GM12873 (cell line): ENCODE results near the gene AFG3L2.

Source experiments
- CTCF ChIP-seq: IDR thresholded peaks from 2 replicates; pipeline ENCODE4 v1.5.1; 2012; ENCODE audit warnings: low read depth, mild to moderate bottlenecking, moderate library complexity, low read length, control low read depth; ENCODE audit not compliant: insufficient read depth; ENCODE audit errors: missing control alignments

The AFG3L2 gene

DNA sequence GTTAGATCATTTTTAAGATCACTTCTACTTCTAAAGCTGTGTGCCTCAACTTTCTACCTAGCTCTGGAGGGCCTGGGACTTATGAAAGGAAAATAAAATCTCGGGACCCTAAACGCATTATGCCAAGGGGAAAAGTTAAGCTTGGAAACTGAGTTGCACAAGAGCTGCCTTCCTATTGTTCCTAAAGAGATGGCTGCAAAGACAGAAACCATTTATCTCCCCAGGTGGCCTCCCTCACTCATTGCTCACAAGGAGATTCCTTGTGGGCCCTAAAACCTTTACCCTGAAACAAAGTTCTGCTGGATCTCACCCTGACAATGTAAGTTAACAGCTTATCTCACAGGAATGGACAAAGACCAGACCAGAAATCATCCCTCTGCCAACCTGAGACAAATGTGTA lies 42.2 kb downstream of the AFG3L2 start:
- no peak for TF ChIP-seq CTCF

DNA sequence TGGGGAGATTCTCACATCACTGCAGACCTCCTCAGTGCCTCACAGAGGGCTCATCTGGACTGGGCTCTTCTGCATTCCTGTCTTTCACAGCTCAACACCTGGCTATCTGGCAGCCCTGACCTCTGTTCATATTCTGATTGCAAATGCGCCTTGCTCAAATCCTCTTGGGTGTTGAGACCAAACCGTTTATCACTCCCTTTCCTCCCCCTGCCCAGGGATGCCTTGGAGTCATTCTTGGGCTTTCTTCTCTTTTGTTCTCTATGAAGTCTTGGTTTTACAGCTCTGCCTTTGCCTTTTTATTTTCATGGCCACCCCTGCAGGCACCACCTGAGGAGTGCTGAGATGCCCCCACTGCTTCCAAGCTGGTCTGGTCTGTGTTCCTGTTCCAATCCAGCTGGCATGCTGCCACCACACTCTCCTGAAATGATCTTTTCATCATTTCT lies 42.6 kb downstream of the AFG3L2 start:
- TF ChIP-seq CTCF, result no peak

DNA sequence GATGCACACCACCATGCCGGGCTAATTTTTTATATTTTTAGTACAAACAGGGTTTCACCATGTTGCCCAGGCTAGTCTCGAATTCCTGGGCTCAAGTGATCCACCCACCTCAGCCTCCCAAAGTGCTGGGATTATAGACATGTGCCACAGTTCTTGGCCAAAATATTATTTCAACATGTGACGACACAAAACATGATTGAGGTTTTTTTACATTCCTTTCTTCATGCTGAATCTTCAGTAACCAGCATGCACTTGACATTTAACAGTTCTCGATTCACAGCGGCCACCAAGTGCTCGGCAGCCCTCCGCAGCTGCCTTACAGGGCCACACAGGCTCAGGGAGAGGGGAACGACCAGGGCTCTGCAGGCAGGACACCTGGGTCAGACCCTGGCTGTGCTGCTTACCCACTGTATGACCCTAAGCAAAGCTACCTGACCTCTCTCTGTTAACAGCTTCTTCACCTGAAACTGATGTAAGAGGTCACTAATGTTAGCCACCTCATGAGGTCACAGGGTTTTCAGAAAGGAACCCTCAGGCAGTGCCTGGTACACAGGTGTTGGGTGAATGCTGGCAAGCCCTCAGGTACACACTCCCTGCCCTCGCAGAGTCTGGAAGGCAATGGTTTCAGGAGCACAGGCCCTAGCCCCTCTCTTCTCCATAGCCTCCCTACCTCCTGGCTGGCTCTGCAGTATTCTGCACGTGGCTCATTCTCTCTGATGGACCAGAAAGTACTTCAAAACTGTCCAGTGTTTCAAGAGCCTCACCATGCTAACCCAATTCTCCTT lies 43.3 kb downstream of the AFG3L2 start:
- no peak for TF ChIP-seq CTCF

- no peak for TF ChIP-seq CTCF
These were observed 46.3 kb downstream of the AFG3L2 start for GRCh38 chr18:12330766-12331165.

- no peak for TF ChIP-seq CTCF
These were observed 47.8 kb downstream of the AFG3L2 start for GRCh38 chr18:12329125-12329698.

GRCh38 chr18:12328179-12328823 lies 48.7 kb downstream of the AFG3L2 start:
- no peak for TF ChIP-seq CTCF

DNA sequence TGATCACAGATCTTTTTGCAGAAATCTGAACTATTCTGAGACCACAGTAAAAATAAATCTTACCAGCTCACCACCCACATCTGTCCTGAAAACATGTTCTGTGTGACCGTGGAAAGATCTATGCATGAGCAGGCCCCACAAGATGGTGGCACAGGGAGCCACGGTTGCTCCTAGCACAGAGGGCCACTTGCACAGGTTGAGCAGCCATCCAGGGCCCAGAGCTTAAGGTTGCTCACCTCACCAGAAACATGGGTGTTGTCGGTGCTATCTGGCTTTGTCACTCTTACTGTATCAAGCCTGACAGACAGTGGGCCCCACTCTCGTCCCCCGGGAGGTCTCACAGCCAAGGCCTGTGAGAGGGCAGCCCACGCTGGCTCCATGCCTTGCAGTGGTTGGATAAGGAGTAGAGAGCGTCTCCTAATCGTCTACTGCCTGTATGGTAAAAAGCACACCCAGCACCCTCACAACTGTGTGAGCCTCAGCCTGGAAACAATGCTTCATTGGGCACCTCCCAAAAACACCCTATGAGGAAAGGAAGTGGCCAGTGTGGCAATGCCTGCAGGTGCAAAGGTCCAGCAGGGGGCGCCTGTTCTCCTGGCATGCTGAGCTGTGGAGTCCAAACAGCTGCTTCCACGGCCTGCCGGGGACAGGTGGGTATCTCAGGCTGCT lies 49.4 kb downstream of the AFG3L2 start:
- peak; percentile 97 for TF ChIP-seq CTCF
